Measurements from ENCODE around the gene SEMA6B.
"Not testable (repeated sequence)": the region's sequence is repeated elsewhere in the genome, so short reads cannot be mapped to it uniquely, and the experiment has no call there.

Gene SEMA6B

DNA sequence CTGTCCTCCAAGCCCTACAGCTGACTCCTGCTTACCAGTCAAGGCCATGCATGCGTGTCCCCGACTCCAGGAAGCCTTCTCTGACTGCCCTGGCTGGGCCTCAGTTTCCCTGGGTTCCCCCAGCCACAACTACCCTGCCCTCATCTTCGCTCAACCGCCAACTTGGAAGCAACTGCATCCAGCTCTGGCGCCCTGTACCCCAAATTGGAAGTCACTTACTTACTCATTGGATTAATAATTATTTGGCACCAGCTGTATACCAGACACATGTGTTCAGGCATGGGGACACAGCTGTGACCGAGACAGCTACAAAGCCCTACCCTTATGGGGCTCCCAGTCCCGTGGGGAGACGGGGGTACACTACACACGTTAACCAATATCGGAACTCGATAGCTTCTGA lies 10.9 kb upstream of the SEMA6B start:
- DNase-seq: no peak

DNA sequence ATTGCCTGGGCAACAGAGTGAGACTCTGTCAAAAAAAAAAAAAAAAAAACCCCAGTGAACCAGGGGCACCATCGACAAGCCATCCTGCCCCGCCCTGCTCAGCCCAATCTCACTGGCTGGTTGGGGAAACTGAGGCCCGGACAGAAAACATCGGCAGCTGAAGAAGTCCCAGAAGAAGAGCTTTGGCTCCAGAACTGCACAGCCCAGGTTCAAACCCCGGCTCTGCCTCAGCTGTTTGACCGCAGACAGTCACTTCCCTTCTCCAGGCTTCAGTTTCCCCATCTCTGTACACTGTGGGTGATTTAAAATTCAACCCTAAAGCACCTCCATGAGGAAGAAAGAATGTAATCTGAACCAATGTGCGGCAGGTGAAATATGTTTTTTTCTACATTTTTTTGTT lies 9.4 kb upstream of the SEMA6B start:
- no peak for DNase-seq

DNA sequence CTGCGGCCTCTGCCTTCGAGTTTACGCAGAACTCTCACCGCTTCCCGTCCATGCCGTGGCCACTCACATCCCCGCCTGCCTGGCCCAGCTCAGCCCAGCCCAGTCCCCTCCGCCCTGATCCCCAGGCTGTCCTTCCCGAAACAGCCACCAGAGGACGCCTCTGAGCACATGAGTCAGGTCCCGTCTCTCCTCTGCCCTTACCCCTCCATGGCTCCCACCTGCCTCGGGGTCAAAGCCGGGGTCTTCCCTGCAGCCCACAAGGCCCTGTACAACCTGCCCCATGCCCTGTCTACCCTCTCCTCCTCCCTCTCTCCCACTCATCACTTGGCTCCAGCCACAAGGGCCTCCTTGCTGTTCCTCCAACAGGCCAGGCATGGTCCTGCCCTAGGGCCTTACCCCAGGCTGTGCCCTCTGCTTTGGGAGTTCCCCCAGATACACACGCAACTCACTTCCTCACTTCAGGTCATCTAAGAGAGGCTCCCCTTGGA lies 8.1 kb upstream of the SEMA6B start:
- peak; percentile 67 for DNase-seq

DNA sequence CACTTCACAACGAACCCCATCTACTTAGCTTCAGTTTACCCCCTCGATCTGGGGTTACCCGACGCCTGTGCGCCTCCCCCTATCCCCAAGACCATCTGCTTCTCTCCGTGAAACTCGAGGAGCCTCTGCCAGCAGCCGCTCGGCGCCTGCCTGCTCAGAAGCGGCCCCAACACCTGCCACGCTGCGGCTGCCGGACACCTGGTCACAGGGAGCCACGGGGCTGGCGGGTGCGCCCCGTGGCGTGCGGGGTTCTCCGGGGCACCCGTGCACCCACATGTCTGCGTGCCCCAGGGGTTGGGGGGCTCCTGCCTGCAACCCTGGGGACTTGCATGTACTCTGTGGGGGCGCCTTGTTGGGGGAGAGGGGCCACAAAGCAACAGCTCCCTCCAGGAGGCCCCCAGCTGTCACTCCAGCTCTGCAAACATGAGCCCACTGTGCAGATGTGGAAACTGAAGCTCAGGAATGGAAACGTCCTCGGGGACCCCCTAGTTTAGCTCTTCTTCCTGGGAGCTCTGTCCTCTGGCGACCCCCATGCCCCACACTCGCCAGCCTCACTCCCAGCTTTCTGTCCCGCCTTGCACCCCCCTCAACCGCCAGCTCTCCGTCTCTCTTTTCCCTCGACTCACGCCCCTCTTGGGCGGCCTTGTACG lies 7.0 kb upstream of the SEMA6B start:
- DNase-seq: peak; percentile 65

DNA sequence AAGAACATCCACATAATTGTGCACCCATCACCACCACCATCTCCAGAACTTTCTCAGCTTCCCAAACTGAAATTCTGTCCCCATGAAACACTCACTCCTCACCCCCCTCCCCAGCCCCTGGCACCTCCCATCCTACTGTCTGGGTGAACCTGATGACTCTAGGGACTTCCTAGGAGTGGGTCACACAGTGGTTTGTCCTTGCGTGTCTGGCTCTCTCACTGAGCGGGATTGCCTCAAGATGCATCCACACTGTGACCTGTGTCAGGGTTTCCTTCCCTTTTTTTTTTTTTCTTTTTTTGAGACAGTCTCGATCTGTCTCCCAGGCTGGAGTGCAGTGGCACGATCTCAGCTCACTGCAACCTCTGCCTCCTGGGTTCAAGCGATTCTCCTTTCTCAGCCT lies 4.1 kb upstream of the SEMA6B start:
- DNase-seq: not testable (repeated sequence)

DNA sequence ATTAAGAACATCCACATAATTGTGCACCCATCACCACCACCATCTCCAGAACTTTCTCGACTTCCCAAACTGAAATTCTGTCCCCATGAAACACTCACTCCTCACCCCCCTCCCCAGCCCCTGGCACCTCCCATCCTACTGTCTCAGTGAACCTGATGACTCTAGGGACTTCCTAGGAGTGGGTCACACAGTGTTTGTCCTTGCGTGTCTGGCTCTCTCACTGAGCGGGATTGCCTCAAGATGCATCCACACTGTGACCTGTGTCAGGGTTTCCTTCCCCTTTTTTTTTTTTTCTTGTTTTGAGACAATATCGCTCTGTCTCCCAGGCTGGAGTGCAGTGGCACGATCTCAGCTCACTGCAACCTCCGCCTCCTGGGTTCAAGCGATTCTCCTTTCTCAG lies 2.6 kb upstream of the SEMA6B start:
- not testable (repeated sequence) for DNase-seq

DNA sequence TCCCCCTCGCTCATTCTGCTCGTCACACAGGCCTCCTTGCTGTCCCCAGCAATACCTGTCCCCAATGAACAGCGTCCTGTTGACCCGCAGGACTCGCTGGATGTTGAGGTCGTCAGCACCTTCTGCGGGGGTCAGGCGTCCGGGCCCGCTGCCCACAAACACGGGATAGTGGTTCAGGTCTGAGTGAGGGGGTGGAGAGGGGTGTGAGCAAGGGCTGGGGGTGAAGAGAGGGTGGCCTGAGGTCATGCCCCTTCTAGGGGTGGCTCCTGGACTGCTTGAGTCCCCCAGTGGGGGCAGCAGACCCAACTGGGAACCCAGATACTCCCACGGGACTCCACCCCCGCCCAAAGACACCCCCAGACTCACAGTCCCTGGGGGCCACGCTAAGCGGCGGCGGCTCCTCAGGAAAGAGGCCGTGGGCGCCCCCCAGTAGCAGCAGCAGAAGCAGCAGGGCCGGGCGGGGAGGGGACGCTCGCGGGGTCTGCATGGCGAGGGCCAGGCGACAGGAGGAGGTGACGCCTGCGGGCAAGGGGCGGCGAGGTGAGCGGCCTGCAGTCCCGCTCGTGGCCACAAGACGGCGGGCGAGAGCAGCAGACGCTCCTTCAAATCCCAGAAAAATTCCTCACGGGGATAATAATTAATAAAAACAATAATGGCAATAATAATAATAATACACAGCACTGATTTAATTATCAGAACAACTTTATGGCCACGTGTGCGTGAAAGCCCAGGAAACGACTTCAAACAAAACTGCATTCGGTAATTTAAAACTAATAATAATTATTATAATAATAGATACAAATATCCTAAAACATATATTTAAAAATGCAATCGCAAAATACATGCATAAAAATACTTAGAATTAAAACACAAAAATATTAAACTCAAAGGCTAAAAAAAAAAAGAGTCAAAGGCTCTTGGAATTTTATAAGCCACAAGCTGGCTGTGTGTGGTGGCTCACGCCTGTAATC lies 1.2 kb downstream of the SEMA6B start:
- DNase-seq: no peak

DNA sequence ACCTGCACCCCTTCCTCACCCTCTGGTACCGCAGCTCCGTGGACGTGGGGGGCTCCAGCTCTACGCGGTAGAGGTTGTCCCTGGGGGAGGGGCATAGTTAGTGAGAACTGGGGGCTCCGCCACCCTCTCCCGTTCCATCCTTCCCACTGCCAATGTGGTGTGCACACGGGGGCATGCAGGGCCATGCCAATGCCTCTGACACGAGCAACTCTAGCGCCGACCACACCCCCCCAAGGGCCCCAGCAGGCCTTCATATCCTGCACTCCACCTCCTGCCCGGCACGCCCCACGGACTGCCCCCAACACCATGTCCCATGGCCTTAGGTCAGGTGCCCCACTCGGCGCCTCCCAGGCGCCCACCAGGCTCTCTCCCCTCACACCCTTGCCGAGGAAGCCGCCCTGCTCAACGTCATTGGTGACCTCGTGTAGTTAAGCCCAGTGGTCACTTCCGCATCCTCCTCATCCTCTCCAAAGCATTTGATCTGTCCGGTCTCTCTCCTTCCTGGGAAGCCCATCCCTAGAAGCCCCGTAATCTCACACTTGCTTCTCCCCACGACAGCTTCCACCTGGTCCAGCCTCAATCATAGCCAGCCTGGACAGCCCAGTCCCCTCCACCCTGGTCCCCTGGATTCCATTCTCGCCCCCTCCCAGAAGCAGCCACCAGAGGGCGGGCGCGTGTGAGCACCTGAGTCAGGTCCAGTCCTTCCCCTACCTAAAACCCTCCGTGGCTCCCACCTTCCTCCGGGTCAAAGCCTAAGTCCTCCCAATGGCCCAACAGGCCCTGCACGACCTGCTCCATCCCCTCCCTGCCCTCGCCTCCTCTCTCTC lies 2.1 kb downstream of the SEMA6B start:
- no peak for DNase-seq

DNA sequence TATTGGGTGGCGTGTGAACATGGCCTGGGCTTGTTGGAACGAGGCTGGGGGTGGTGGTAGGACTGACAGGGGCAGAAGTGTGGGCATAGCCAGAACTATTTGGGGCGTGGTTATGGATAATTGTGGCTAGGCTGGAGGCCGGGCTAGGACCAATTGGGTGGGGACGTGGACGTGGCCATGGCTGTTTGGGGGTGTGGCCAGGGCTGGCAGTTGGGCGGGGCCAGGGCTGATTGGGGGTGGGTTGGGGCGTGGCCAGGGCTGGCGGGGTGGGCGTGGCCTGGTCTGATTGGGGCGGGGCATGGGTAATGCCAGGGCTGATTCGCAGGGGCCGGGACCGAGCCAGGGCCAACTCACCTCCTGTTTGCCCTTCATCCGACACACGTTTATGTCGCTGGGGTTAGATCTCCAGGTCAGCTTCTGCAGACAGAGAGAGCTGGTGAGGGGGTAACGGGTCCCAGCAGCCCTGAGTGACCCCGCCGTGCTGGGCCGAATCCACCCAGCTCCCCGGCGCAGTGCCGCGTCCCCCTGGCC lies 2.8 kb downstream of the SEMA6B start:
- DNase-seq: no peak

DNA sequence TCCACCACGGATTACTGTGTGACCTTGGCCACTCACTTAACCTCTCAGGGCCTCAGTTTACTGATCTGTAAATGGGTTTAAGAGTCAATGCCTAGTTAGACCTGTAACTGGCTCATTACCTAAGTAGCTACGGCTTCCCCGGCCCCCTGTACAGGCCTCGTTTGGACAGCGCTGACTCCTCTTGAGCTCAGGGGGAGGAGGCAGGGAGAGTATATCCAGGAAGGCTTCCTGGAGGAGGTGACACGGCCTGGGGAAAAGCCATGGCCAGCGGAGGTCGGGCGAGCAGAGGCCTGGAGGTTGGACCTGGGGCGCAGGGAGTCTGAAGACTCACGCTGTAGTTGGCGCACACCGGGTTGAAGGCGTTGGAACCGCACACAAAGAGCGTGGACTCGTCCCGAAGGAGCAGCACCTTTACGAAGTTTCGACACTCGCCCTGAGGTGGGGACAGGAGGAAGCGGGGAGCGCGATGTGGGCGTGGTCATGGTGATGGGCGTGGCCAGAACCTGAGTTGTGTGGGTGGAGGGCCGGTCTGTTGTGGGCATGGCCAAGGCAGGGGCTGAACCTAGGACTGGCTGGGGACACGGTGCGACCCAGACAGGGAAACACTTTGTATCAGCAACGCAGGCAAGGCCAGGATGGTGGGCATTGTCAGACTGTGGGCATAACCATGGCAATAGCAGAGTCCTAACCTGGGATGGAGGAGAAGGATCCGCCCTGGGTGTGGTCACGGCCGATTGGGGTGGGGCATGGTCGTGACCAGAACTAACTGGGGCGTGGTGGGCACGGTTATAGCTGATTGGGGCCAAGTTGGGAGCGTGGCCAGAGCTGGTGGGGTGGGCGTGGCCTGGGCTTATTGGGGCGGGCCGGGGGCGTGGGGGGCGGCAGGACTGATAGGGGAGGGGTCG lies 3.6 kb downstream of the SEMA6B start:
- no peak for DNase-seq

DNA sequence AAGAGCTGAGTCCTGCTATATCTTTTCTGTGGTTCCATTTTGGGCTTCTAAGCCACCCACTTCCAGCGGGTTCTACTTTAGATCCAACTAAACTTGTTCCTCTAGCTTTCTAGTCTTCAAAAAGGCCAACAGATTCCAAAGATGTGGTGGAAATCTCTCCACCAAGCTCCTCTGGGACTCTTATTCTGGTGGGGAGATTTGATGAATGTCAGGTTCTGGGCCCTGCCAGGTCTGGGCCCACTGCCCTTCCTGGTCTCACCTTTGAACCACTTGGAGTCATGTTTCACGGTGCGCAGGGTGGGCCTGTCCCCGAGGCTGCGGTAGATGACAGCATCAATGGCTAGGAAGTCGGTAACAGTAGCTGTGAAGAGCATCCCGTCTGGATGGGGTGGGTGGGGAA lies 4.8 kb downstream of the SEMA6B start:
- DNase-seq: no peak

DNA sequence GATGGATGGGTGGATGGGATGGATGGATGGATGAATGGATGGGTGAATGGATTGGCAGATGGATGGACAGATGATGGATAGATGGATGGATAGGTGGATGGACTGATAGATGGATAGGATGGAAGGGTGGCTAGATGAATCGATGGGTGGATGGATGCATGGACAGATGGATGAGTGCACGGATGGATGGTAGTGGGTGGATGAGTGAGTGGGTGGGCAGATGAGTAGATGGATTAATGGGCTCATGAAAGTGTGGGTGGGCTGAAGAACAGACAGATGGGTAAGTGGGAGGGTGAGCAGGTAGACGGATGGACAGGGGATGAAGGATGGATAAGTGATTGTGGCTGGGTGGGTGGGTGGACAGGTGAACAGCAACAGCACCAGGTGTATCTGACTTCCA lies 5.7 kb downstream of the SEMA6B start:
- no peak for DNase-seq

DNA sequence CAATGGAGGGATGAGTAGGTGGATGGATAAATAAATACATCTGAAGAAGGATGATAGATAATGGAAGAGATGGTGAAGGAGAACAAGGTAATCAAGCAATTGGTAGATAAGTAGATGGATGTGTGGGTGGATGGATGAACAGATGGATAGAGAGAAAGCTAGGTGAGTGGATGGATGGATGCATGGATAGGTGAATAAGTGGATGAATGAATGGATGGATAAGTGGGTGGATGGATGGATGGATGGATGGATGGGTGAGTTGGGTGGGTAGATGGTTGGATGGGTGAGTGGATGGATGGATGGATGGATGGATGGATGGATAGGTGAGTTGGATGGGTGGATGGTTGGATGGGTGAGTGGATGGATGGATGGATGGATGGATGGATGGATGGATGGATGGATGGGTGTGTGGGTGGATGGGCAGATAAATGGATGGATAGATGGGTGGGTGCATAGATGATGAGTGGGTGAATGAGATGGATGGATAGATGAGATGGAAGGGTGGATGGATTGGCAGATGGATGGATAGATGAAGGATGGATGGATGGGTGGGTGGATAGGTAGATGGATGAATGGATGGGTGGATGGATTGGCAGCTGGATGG lies 6.3 kb downstream of the SEMA6B start:
- DNase-seq: no peak

DNA sequence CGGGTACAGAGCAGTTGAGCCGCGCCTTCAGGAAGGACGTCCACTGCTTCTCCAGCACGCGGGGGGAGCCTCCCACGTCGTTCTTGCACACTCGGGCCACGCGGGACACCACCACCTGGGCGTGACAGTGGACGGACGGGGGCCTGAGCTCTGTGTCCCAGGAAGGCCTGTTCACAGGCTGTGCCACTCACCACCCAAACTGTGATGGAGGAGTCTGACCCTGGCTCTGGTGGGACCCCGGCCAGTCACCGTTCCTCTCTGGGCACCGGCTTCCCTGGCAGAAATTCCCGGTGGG lies 7.0 kb downstream of the SEMA6B start:
- DNase-seq: no peak

DNA sequence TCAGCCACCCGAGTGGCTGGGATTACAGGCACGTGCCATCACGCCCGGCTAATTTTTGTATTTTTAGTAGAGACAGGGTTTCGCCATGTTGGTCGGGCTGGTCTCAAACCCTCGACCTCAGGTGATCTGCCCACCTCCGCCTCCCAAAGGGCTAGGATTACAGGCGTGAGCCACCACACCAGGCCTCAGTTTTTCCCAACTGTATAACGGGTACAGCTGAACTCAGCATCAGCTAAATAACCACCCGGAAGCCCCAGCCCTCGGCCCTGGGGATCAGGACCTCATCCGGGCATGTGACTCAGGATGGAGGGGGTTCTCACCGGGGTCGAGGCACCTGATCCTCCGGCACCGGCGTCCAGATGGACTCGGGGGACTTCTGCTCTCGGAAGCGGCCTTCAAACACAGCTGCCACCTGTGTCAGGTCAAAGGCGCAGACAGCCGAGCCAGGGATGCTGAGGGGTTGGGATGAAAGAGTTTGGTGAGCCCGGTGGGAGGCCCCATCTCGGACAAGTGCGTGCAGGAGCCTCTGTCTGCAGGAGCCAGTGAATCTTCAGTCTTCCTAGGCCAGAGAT lies 8.9 kb downstream of the SEMA6B start:
- DNase-seq: no peak

DNA sequence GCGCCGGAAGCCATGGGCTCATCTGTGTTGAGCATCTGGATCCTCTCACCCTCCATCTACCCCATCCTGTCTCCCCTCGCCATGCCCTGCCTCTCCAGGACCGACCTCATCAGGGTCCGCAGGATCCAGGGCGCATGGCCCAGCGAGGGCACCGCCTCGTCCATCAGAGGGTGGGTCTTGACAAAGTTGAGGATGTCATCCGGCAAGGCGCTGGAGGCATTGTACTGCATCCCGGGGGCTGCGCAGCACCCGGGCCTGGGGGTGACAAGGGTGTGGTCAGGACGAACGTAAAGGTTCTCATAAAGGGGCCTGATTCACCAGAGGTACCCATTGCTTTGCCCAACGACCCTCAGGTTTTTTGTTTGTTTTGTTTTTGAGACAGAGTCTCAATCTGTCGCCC lies 9.5 kb downstream of the SEMA6B start:
- no peak for DNase-seq

DNA sequence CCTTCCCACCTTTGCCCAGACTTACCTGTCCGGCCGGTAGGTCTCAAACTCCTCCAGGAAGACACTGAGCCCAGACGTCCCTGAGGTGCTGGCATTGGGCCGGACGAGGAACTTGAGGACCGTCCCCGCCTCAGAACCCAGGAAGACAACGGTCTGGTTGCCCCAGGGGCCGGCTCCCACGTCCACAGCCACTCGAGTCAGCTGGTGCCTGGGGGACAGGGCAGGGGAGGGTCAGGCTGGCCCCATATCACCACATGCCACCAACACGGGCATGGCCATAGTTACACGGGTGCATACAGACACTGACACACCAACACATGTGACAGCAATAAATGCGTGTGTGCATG lies 11.3 kb downstream of the SEMA6B start:
- no peak for DNase-seq

DNA sequence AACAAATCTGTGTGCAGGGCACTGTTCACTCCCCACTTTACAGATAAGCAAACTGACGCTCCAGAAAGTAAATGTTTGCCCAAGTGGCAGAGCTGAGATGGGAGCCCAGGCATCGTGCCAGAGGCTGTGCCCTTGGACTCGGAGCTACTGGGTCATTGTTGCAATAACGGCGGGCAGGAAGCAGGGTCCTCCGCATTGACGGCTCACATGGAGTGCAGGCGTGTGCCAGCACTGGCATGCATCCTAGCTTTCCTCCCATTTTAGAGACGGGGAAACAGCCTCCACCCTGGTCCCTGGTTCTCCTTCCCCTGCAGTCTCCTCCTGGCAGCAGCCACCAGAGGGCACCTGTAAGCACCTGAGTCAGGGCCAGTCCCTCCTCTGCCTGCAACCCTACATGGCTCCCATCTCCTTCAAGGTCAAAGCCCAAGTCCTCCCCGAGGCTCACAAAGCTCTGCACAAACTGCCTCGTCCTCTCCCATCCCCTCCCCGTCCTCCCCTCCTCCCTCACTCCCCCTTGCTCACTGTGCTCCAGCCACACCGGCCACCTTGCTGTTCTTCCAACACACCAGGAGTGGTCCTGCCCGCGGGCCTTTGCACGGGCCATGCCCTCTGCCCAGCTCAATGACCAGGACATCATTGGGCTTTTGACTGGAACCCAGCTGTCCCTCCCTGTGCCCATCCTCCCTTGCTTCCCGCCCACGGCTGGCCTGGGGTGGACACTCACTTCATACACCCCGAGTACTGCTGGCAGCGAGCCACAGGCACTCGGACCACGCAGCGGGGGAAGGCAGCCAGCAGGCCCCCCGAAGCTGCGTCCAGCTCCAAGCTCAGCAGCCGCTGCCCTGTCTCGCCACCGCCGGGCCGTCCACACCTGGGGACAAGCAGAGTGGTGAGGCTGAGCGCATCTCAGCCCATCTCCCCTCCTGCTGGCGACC lies 11.9 kb downstream of the SEMA6B start:
- no peak for DNase-seq

DNA sequence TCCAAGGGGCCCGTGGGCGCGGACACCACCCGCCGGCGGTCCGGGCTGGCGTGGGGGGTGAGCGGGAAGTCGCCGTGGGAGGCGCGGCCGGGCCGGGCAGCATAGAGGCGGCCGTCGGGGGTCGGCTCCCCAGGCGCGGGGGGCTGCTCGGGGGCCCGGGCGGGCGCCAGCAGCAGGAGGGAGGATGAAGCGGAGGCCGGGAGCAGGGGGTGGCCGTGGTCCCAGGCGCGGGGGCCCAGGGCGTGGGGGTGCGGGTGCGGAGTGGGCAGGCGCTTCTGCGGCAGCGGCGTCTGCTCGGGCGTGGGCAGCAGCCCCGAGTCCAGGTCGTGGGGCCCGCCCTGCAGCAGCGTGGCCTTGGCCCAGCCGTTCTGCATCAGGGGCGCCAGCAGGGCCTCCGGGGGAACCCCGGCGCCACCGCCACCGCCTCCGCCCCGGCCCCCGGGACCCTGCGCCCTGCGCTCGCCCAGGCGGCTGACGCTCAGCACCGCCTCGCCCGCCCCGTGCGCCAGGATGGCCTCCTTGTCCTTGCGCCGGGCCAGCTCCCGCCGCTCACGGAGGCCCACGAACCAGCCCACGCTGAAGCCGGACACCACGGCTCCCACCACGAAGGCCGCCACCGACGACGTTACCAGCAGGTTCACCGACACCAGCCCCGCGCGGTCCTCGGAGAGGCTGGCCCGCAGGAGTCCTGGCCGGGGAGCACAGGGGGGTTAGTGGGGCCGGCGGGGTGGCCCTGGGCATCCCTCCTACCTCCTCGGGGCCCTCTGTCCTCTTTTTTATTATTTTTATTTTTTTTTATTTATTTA lies 15.4 kb downstream of the SEMA6B start:
- no peak for DNase-seq

All from right hindlimb (tissue), 1 donor.